GM12892 (cell line): ENCODE data around the gene CDH18.

Source experiments
- DNase-seq: peaks from one replicate; pipeline ENCODE4 v3.0.0; 2011; ENCODE audit not compliant: insufficient read length
- FAIRE-seq: peaks from 2 replicates; lab custom pipeline; 2011; peaks lifted over from hg19 to GRCh38; lab: Jason Lieb, UNC
- POLR2A ChIP-seq: IDR thresholded peaks from 2 replicates; pipeline ENCODE4 v1.6.1; 2011; ENCODE audit warnings: low read depth, low read length, control low read depth
- POLR2AphosphoS5 ChIP-seq: IDR thresholded peaks from 2 replicates; pipeline ENCODE4 v1.6.1; 2011; ENCODE audit warnings: low read depth, low read length, control low read depth
- TAF1 ChIP-seq: IDR thresholded peaks from 2 replicates; pipeline ENCODE4 v1.6.1; 2011; ENCODE audit warnings: low read depth, mild to moderate bottlenecking, control low read depth, low read length, borderline replicate concordance

Gene CDH18

GRCh38 chr5:19986806-19987205 lies 1.2 kb downstream of the CDH18 start:
- DNase-seq (no peak), FAIRE-seq (no peak)
- TF ChIP-seq POLR2AphosphoS5 (no peak), TAF1 (no peak), POLR2A (no peak)

- FAIRE-seq (no peak), DNase-seq (no peak)
- no peak for TF ChIP-seq POLR2A
- no peak for TF ChIP-seq TAF1
- TF ChIP-seq POLR2AphosphoS5: no peak
These were observed 1.9 kb downstream of the CDH18 start for GRCh38 chr5:19986031-19986619.

DNA sequence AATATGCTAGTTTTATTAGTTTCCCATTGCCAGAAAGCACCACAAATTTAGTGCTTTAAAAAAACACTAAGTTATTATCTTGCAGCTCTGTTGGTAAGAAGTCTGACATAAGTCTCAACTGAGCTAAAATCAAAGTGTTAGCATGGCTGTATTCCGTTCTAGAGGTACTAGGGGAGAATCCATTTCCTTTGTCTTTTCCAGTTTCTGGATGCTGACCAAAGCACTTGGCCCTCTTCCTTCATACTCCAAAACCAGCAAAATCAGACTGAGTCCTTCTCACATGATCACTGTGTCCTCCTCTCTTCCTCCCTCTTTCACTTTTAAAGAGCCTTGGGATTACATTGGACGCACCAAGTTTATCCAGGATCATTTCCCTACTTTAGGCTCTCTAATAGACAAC lies 9.5 kb downstream of the CDH18 start:
- TF ChIP-seq POLR2AphosphoS5: no peak
- no peak for TF ChIP-seq POLR2A
- no peak for TF ChIP-seq TAF1
- FAIRE-seq (no peak), DNase-seq (no peak)

- no peak for DNase-seq
- no peak for TF ChIP-seq POLR2AphosphoS5
- TF ChIP-seq TAF1: no peak
- TF ChIP-seq POLR2A: no peak
- no peak for FAIRE-seq
These were observed 10.9 kb downstream of the CDH18 start for GRCh38 chr5:19977099-19977498.

DNA sequence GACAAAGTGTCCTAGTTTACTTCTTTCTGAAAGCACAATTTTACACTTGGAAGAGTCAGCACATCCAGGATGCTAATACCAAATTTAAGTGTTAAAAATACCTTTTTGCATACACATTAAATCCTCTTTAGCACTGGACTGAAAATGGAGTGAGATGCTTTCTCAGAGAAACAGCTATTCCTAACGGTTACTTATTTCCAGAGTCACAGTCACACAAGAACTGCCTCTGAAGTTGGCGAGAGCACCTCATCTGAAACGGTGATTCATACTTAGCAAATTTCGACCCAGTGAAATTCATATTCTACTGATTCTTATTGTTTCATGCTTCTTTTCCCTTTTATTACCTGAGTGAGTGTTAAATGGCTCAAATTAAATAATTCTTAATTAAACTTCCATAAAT lies 12.2 kb downstream of the CDH18 start:
- no peak for DNase-seq
- FAIRE-seq: peak; percentile 27
- TF ChIP-seq TAF1: no peak
- TF ChIP-seq POLR2A: no peak
- TF ChIP-seq POLR2AphosphoS5: no peak

GRCh38 chr5:19960451-19960850 lies 27.5 kb downstream of the CDH18 start:
- DNase-seq (no peak), FAIRE-seq (no peak)
- TF ChIP-seq POLR2A (no peak), TAF1 (no peak), POLR2AphosphoS5 (no peak)

GRCh38 chr5:19959830-19960384 lies 28.1 kb downstream of the CDH18 start:
- FAIRE-seq (no peak), DNase-seq (no peak)
- TF ChIP-seq POLR2AphosphoS5: no peak
- no peak for TF ChIP-seq TAF1
- TF ChIP-seq POLR2A: no peak

DNA sequence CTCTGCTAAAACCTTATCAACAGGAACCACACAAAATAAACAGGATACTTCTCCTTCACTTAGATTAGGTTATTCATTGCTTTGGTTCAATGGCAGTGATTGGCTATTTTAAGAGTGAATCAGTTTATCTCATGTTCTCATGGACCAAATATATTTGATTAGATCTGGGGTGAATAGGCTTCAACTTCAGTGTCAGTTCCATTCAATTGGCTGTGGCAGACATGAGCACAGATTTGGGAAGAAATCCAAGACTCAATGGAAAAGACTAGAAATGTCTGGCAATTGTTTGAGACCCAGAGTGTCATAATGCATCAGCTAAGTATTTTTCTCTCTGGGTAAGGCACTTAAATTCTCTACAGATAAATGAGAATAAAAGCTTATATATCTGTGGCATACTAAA lies 37.1 kb downstream of the CDH18 start:
- DNase-seq (no peak), FAIRE-seq (no peak)
- TF ChIP-seq POLR2AphosphoS5 (no peak), POLR2A (no peak), TAF1 (no peak)

GRCh38 chr5:19940192-19940591 lies 47.8 kb downstream of the CDH18 start:
- DNase-seq: no peak
- TF ChIP-seq POLR2A: no peak
- TF ChIP-seq POLR2AphosphoS5: no peak
- no peak for TF ChIP-seq TAF1
- no peak for FAIRE-seq

- DNase-seq (no peak), FAIRE-seq (no peak)
- no peak for TF ChIP-seq POLR2AphosphoS5
These were observed 57.5 kb downstream of the CDH18 start for GRCh38 chr5:19930451-19930850.

GRCh38 chr5:19928562-19929421 lies 59.2 kb downstream of the CDH18 start:
- FAIRE-seq: no peak
- no peak for DNase-seq
- TF ChIP-seq POLR2A: no peak
- TF ChIP-seq TAF1: no peak
- TF ChIP-seq POLR2AphosphoS5: no peak

DNA sequence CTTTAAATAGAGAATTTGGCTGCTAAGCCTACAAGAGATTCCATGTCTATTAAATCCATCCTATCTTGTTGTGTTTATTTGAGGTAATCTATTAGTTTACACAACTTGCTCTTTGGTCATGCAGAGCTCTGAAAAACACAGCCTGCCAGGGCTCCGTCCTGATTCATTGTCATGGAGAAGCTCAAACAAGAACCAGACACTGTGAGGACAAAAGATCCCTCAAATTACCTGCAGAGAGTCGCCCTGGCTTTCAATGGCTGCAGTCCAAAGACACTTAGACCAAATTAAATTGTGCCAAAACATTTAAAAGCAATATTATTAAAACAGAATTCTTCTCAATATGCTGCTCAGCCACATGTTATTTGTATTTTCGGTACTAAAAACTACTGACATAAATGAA lies 60.1 kb downstream of the CDH18 start:
- DNase-seq: no peak
- FAIRE-seq: no peak
- TF ChIP-seq POLR2AphosphoS5 (no peak), POLR2A (no peak), TAF1 (no peak)
